ENCODE data around the gene TPT1.

Gene TPT1

GRCh38 chr13:45369116-45369515 lies 28.1 kb upstream of the TPT1 start:
- no peak for TF ChIP-seq CTCF (conservative IDR thresholded peaks at IDR 0.05; ENCODE audit: low read length)
- no peak for DNase-seq (ENCODE audit: low read depth)
- H3K4me3 ChIP-seq (ENCODE audit: low read length), result no peak overlapping the region

GRCh38 chr13:45368571-45368970 lies 27.6 kb upstream of the TPT1 start:
- H3K4me3 ChIP-seq (ENCODE audit: low read length), result no peak overlapping the region
- no peak for DNase-seq (ENCODE audit: low read depth)
- TF ChIP-seq CTCF (conservative IDR thresholded peaks at IDR 0.05; ENCODE audit: low read length), result no peak

GRCh38 chr13:45368005-45368404 lies 27.0 kb upstream of the TPT1 start:
- DNase-seq (ENCODE audit: low read depth), result no peak
- TF ChIP-seq CTCF (conservative IDR thresholded peaks at IDR 0.05; ENCODE audit: low read length), result no peak
- no peak overlapping the region for H3K4me3 ChIP-seq (ENCODE audit: low read length)

- H3K4me3 ChIP-seq (ENCODE audit: low read length), result no peak overlapping the region
- TF ChIP-seq CTCF (conservative IDR thresholded peaks at IDR 0.05; ENCODE audit: low read length), result no peak
- peak; percentile 78 for DNase-seq (ENCODE audit: low read depth)
Observed at GRCh38 chr13:45367358-45367757, 26.4 kb upstream of the TPT1 start.

- no peak for TF ChIP-seq CTCF (conservative IDR thresholded peaks at IDR 0.05; ENCODE audit: low read length)
Observed at GRCh38 chr13:45365558-45365885, 24.5 kb upstream of the TPT1 start.

GRCh38 chr13:45364876-45365557 lies 24.0 kb upstream of the TPT1 start:
- H3K4me3 ChIP-seq (ENCODE audit: low read length), result no peak overlapping the region
- DNase-seq (ENCODE audit: low read depth), result no peak
- no peak for TF ChIP-seq CTCF (conservative IDR thresholded peaks at IDR 0.05; ENCODE audit: low read length)

More at GRCh38 chr13:45365558-45365885, 24.5 kb upstream of the TPT1 start:
- no peak overlapping the region for H3K4me3 ChIP-seq (ENCODE audit: low read length)
- no peak for DNase-seq (ENCODE audit: low read depth)

- DNase-seq (ENCODE audit: low read depth), result no peak
- no peak for TF ChIP-seq CTCF (conservative IDR thresholded peaks at IDR 0.05; ENCODE audit: low read length)
- no peak overlapping the region for H3K4me3 ChIP-seq (ENCODE audit: low read length)
Observed at GRCh38 chr13:45362939-45363338, 22.0 kb upstream of the TPT1 start.
